Mucosa of gallbladder (tissue), 1 donor: Measurements from ENCODE around the gene NT5DC3. TPM values are rescaled to one million over a fixed set of nuclear protein-coding genes. Genes with fewer than 3 reads are reported as not detected.

Experiments
- DNase-seq: peaks from one replicate; pipeline ENCODE4 v3.0.0-alpha.2; 2020; ENCODE audit warnings: low spot score
- total RNA-seq: library from RNA; stranded (reverse); gene quantifications from one replicate; pipeline ENCODE4 v1.2.1, GENCODE V29; 2021
- donor health status: DM: no; HTN: no; CAD: no.

Gene NT5DC3
- total RNA-seq, 1 donor from 2014 or later, result 17.0 TPM

- DNase-seq, result peak; percentile 41
Observed at GRCh38 chr12:103783744-103784664, 57.0 kb downstream of the NT5DC3 start.

GRCh38 chr12:103782399-103782798, 58.6 kb downstream of the NT5DC3 start:
- no peak for DNase-seq

GRCh38 chr12:103780992-103781391, 60.0 kb downstream of the NT5DC3 start:
- no peak for DNase-seq

GRCh38 chr12:103780093-103780440, 61.0 kb downstream of the NT5DC3 start:
- DNase-seq, result no peak

- DNase-seq, result no peak
Observed at GRCh38 chr12:103779410-103780092, 61.5 kb downstream of the NT5DC3 start.

GRCh38 chr12:103778781-103779180, 62.3 kb downstream of the NT5DC3 start:
- DNase-seq, result no peak

- peak; percentile 34 for DNase-seq
Observed at GRCh38 chr12:103774977-103775560, 66.0 kb downstream of the NT5DC3 start.

GRCh38 chr12:103773109-103773910, 67.7 kb downstream of the NT5DC3 start:
- no peak for DNase-seq

- DNase-seq, result no peak
Observed at GRCh38 chr12:103772367-103773108, 68.5 kb downstream of the NT5DC3 start.

GRCh38 chr12:103771466-103771865, 69.6 kb downstream of the NT5DC3 start:
- peak; percentile 34 for DNase-seq

- DNase-seq, result no peak
Observed at GRCh38 chr12:103769240-103769945, 71.6 kb downstream of the NT5DC3 start.

- no peak for DNase-seq
Observed at GRCh38 chr12:103768467-103769123, 72.4 kb downstream of the NT5DC3 start.

- no peak for DNase-seq
Observed at GRCh38 chr12:103766028-103766427, 75.0 kb downstream of the NT5DC3 start.

- no peak for DNase-seq
Observed at GRCh38 chr12:103765322-103765721, 75.7 kb downstream of the NT5DC3 start.

- no peak for DNase-seq
Observed at GRCh38 chr12:103762473-103762872, 78.6 kb downstream of the NT5DC3 start.

GRCh38 chr12:103758310-103759089, 82.5 kb downstream of the NT5DC3 start:
- DNase-seq, result no peak

GRCh38 chr12:103757248-103757647, 83.8 kb downstream of the NT5DC3 start:
- no peak for DNase-seq

- DNase-seq, result no peak
Observed at GRCh38 chr12:103756443-103756842, 84.6 kb downstream of the NT5DC3 start.

GRCh38 chr12:103755425-103755824, 85.6 kb downstream of the NT5DC3 start:
- no peak for DNase-seq
